HPDE6-E6E7 (cell line): ENCODE data around the gene AHDC1.
"Not testable (repeated sequence)": the region's sequence is repeated elsewhere in the genome, so short reads cannot be mapped to it uniquely, and the experiment has no call there.

Experiments used
- DNase-seq: peaks from one replicate; pipeline ENCODE4 v3.0.0; 2011; ENCODE audit warnings: missing footprints; ENCODE audit errors: extremely low spot score

AHDC1 gene

GRCh38 chr1:27603681-27604578 is at the start of gene AHDC1:
AHDC1 (minus strand) TSS chr1:27604144; CDS start chr1:27552115, 52,029 bp downstream.
- DNase-seq, result peak; percentile 79

GRCh38 chr1:27652111-27652864 is 48.3 kb upstream of the AHDC1 start:
- no peak for DNase-seq

- no peak for DNase-seq
Observed at GRCh38 chr1:27650539-27651175, 46.7 kb upstream of the AHDC1 start.

GRCh38 chr1:27650171-27650538 is 46.2 kb upstream of the AHDC1 start:
- no peak for DNase-seq

GRCh38 chr1:27649306-27649635 is 45.3 kb upstream of the AHDC1 start:
- no peak for DNase-seq

GRCh38 chr1:27648602-27649305 is 44.8 kb upstream of the AHDC1 start:
- DNase-seq, result no peak

- DNase-seq, result no peak
Observed at GRCh38 chr1:27647328-27647727, 43.4 kb upstream of the AHDC1 start.

- DNase-seq, result no peak
Observed at GRCh38 chr1:27646676-27647075, 42.7 kb upstream of the AHDC1 start.

GRCh38 chr1:27645071-27645415 is 41.1 kb upstream of the AHDC1 start:
- no peak for DNase-seq

- no peak for DNase-seq
Observed at GRCh38 chr1:27644369-27645070, 40.6 kb upstream of the AHDC1 start.

- no peak for DNase-seq
Observed at GRCh38 chr1:27643600-27644368, 39.8 kb upstream of the AHDC1 start.

GRCh38 chr1:27640514-27640913 is 36.6 kb upstream of the AHDC1 start:
- not testable (repeated sequence) for DNase-seq

GRCh38 chr1:27638805-27639204 is 34.9 kb upstream of the AHDC1 start:
- no peak for DNase-seq

- DNase-seq, result no peak
Observed at GRCh38 chr1:27638047-27638734, 34.2 kb upstream of the AHDC1 start.

GRCh38 chr1:27635396-27636142 is 31.6 kb upstream of the AHDC1 start:
- DNase-seq, result no peak

GRCh38 chr1:27634985-27635367 is 31.0 kb upstream of the AHDC1 start, which contains the start of gene FGR:
FGR (minus strand) TSS chr1:27635185; CDS start chr1:27623916, 11,269 bp downstream.
- no peak for DNase-seq

GRCh38 chr1:27634177-27634984 is 30.4 kb upstream of the AHDC1 start:
- no peak for DNase-seq

GRCh38 chr1:27633640-27634176 is 29.8 kb upstream of the AHDC1 start:
- no peak for DNase-seq
